GM19328 (cell line): Measurements from ENCODE around the gene CTSO.
"Not testable (repeated sequence)": the region's sequence is repeated elsewhere in the genome, so short reads cannot be mapped to it uniquely, and the experiment has no call there.

Source experiments
- ATAC-seq: cut with Tn5 transposase; IDR thresholded peaks from one replicate; pipeline ENCODE4 v1.9.1; 2021; ENCODE audit warnings: mild to moderate bottlenecking, moderate library complexity; ENCODE audit not compliant: unreplicated experiment

Gene CTSO

DNA sequence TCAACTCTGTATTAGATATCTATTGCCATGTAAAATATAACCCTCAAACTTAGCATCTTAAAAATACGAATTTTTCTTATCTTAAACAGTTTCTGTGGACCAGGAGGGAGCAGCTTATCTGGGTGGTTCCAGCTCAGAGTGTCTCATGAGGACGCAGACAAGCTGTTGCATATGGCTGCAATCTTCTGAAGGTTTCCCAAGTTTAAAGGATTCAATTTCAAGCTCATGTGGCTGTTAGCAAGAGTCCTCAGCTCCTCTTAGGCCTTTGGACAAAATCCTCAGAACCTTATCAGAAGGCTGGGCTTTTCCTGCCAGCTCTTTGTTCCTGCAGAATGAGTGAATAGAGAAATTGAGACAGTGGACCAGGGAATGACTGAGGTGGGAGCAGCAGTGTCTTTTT is 2.8 kb upstream of the CTSO start:
- ATAC-seq = no peak

DNA sequence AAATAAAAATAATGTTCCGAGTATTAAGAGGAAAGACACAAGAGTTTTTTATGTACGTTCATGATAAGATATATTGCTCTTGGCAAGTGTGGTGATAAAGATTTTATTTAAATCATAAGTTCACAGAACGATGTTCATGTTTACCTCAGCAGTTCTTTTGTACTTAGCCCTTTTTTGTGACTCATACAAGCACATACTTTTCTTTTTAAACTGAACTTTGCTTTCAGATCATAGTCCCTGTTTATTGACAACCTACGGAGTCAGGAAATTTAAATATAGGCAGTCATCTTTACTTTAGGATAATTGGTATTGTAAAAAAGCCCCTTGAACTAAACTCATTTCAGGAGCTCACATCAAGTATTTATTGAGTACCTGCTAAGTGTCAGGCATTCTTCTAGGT is 1.3 kb upstream of the CTSO start:
- ATAC-seq = no peak

DNA sequence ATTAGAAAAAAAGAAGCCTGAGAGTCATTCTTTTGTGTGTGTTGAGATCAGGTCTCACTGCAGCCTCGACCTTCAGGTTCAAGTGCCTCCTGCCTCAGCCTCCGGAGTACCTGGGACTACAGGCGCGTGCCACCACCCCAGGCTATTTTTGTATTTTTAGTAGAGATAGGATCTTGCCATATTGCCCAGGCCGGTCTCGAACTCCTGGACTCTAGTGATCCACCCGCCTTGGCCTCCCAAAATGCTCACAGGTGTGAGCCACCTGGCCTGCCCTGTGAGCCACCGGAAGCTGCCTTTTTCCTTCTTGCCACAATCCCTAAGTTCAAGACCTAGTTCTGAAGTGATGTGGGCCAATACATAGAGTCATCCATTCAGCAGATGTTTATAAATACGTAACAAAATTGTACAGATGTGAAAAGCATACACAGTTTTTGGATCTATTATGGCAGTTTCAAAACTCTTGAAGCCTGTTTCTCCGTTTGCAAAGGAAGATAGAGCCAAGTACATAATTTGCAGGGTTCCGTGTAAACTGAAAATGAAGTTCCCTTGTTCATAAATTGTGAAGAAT is 536 bp upstream of the CTSO start:
- ATAC-seq = no peak

DNA sequence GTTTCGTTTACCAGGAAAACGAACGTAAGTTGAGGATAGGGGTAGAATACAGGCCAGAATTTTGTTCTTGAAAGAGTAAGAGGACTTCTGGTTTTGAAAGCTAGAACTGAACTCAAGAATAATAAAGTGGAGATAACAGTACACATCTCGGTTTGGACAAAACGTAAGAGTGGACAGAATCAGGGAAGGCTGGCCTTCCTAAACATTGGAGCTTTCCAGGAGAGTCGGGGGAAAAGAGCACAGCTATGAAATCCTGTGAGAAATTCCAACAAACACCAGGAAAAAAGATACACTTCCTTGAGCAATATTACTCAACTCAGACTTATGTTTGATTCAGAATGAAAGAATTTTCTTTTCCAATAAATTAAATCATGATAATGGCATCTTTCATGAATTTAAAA is 1.2 kb downstream of the CTSO start:
- ATAC-seq = no peak

DNA sequence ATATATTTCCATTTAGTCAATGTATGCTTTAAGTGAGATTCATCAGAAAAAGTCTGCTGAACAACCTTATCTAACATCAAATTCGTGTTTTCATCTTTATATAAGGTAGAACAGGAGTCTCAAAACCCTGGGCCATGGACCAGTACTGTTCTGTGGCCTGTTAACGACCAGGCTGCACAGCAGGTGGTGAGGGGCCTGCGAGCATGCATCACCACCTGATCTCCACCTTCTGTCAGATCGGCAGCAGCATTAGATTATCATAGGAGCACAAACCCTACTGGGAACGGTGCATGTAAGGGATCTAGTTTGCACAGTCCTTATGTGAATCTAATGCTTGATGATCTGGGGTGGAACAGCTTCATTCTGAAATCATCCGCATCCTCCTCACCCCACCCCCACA is 3.2 kb downstream of the CTSO start:
- no peak for ATAC-seq

DNA sequence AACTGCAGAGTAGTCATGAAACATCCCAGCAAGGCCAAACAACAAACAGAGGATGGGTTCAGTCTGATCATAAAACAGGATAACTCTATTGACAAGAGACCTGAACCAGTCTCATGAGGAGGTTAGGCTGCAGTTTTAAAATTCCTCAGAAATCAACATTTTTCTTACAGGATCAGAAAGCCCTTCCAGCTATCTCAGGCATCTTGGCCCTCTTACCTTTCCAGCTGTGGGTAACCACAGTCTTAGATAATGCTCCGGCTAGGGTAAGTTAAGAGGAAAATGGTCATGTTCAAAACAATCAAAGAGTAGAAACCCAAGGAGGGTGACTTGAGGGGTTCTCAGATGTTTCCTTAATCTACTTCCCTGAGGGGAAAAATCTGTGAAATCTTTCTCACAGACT is 5.1 kb downstream of the CTSO start:
- no peak for ATAC-seq

DNA sequence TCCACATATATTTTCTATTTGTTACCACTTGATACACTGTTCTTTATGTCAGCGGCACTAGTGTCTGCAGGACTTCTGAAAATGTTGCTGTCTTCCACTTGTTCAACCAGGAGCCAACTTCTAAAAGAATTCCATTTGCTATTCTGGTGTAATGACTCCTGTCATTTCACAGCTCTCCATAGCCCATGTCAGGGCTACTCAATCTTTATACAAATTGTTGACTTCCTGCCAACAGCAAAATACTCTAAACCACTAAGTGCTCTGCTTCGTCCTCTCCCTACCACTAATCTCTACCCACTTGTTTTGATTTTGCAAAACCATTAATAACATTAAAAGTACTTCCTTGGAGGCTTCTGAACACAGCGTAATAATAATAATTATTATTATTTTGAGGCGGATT is 7.2 kb downstream of the CTSO start:
- no peak for ATAC-seq

DNA sequence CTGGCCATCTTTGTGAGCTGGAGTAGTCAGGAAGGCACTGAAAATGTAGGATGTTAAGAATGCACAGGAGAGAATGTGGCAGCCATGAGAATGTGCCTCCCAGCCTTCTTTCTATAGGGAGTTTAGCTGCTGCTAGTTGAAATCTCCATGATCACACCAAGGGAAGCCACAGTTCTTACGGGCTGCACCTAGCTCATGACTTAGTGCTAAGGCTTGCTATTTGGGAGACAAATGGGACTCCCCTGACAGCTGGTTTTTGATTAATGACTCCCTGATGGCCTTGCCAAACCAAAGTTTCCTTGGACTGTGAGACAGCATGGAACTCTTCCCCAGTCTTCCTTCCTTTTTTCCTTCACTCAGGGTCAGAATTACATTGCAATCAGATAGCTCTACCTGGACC is 9.2 kb downstream of the CTSO start:
- no peak for ATAC-seq

DNA sequence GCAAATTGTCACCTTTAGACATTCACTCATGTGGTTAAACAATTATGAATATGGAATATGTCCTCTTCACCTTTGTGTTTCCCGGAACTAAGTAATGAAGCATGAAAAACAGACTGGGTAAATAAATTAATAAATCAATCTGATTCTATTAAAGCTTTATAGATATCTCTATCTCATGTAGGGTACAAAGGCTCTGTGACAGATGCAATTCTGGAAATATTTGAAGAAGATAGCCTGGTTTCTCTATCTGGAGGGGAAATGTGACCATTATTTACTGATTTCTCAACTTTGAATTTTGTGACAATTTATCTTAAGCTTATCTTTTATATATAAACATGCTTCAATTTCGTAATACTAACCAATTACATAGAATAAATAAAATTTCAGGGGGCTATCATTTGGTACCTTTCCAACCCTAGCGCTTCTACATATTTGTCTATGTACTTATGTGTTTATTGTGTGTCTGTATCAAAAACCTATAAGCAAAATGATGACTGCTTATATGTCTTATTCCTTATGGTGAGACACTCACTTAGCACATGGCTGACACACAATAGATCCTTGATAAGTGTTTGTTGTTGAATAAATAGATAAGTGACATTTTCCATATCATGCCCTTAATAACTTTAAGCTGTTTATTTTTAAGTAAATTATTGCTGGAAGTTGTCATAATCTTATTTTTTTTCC is 9.9 kb downstream of the CTSO start:
- ATAC-seq = no peak

DNA sequence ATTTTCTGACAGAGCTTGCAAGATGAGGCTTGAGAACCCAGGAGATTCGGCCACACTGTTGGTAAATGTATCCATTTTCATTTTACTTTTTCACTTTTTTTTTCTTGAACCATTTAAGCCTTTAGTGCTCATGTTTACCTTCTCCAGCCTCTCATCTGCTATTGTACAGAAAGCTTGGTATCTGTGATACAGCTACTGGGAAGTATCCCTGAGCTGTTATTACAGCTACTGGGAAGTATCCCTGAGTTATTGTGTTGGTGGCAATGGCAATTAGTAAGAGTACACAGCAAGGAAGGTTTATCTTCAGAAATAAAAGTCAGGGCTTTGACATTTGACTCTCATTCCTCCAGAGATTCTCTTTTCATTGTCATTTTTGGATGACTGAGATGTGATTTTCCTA is 11.8 kb downstream of the CTSO start:
- no peak for ATAC-seq

DNA sequence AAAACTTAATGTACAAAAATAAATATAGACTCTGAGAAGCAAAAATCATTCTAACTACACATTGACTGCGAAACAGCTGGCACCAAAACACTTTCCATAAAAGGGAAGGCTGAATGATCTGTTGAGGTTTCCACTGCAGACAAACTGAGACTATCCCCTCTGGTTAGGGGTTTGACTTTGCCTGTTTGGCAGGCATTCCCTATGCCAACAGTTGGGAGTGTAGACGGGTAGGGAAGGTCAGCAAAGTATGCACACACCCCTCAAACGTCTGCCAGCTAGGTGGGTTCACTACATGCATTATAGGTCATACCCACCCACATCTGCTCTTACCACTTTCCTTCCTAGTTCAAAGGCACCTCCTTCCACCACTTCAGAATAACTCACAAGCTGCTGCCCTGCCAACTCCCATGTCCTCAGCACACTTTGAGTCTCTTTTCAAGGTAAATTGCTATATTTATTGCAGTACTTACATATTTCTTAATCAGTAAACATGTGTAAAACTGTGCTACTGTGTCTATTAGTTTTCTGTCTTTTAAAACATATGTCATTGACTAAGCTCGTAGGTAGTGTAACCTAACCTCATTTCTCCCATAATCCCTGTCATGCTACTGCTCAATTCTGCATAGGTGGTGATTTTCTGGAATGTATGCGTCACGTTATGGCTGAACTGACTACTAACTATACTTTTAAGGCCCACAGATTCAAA is 12.4 kb downstream of the CTSO start:
- ATAC-seq = no peak

DNA sequence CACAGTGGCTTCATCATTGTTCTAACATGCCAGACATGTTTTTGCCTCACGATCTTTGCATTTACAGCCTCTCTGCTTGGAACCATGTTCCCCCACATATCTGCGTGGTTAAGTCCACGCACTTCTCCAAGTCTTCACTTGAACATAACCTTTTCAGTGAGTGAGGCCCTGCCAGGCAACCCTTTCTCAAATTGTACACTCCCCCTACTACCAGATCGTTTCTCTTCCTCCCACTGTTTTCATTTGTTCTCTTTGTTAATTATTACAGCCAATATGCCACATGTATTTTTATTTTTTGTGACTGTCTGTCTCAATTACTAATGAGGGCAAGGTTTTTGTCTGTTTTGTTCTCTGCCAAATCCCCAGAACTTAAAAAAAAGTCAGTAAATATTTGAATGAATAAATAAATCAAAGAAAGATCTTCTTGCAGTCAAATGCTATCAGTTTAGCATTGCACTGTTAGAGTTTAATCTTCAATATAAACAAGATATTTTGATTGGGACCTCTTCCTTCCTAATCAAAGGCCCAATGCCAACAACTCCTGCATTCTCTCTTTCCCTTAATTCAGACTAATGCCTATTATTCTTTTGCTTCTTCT is 18.2 kb downstream of the CTSO start:
- no peak for ATAC-seq

DNA sequence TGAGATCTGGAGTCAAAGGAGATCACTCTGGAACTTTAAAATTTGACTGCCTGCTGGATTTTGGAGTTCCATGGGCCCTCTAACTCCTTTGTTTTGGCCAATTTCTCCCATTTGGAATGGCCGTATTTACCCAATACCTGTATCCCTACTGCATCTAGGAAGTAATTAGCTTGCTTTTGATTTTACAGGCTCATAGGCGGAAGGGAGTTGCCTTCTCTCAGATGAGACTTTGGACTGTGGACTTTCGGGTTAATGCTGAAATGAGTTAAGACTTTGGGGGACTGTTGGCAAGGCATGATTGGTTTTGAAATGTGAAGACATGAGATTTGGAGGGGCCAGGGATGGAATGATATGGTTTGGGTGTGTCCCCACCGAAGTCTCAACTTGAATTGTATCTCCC is 19.0 kb downstream of the CTSO start:
- ATAC-seq = not testable (repeated sequence)

DNA sequence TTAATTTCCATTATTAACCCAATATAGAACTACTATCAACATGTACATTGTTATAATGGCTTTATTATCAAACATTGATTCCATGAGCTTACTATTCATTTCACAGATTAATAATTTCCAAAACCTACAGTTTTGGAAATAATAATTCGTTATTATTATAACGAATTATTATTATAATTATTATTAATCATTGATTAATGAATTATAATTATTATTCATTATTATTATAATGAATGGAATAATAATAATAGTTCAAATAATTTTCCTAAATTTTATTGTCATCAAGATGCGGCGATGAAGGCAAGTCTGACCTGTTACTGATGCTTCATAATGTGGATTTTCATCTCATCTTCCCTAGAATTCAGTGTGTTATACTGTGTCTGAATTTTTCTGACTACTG is 22.0 kb downstream of the CTSO start:
- ATAC-seq = no peak

DNA sequence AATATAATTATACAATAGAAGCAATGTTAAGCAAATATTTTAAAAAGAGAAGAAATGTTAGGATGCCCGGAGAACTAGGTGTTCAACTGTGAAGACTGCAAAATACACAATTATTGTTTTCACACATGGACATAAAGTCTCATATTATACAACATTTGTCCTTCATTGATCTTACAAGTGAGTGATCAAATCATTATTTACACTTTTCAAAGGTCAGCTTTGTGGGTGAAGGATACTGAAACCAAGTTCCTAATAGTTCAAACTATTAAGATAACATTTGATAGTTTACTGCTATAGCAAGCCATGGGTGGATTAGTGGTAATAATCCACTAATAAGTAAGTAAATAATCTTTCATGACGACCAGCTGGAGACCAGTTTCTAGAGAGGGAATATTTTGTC is 23.3 kb downstream of the CTSO start:
- ATAC-seq = no peak

DNA sequence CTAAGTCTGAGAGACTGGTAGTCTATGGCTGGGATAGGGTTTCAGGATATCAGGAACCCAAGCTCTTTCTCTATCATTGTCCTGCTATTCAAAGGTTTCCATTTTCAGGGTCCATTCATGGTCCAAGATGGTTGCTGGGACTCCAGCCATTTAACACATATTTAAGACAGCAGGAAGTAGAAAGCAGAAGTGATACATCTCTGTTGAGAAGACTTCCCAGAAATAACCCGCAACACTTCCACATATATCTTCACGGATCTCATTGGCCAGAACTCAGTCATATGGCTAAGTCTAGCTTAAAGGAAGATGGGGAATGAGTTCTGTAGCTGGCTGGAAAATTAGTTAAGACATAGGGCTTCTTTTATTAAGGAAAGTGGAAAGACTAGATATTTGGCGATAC is 23.8 kb downstream of the CTSO start:
- no peak for ATAC-seq

DNA sequence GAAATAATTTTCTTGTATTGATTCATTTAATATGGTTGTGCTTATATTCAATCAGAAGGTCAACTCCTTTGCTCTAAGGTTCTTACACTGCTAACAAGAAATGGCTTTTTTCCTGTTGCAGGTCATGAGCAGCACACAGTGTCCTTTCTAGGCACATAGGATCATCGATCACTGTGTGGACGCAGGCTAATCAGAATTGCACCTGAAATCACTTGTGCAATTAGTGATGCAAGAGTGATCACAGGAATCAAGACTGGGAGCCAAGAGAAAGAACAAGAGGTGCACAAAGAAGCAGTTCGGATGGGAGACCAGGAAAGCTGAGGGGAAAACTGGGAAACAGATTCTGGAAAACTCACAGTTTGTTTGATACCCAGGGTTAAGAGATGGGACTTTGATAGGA is 29.0 kb downstream of the CTSO start:
- no peak for ATAC-seq

DNA sequence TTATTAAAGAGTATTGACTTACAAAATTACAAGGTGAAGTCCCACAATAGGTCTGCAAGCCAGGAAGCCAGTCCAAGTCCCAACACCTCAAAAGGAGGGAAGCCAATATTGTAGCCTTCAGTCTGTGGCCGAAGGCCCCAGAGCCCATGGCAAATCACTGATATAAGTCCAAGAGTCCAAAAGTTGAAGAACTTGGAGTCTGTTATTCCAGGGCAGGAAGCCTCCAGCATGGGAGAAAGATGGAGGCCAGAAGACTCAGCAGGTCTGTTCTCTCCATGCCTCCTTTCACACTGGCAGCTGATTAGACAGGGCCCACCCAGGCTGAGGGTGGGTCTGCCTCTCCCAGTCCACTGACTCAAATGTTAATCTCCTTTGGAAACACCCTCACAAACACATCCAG is 32.1 kb downstream of the CTSO start:
- ATAC-seq = no peak

DNA sequence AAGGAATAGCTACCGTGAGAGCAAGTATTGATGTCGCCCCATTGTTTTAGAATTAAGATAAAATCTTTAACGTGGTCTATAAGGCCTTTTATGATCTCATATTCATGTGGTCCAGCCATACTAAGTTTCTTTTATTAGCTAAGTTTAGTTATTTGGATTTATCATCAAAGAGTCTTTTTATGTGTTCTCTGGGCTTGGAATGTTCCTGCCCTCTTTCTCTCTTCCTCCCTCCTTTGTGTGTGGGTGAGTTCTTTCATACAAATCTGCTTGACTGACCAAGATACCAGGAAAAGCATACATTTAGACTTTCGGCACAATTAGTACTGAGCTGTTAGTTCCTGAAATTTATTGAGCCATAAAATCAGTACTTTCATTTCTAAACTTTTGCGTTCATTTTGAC is 38.9 kb downstream of the CTSO start:
- ATAC-seq = no peak

DNA sequence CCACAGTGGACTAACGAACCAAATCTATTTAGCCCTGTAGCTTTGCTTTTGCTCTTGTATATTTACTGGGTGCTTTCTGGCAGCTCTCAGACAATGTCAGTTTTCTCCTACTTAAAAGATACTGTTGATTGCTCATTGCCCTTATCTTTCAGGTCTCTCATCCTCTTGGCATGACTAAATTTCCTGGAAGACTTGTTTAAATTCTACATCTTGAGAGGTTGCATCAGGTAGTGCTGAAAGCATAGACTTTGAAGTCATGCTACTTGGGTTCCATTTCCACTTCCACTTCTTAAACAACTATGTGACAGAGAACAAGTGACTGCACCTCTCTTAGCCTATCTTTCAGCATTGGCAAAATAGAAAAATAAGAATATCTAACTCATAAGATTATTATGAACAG is 41.8 kb downstream of the CTSO start:
- no peak for ATAC-seq

DNA sequence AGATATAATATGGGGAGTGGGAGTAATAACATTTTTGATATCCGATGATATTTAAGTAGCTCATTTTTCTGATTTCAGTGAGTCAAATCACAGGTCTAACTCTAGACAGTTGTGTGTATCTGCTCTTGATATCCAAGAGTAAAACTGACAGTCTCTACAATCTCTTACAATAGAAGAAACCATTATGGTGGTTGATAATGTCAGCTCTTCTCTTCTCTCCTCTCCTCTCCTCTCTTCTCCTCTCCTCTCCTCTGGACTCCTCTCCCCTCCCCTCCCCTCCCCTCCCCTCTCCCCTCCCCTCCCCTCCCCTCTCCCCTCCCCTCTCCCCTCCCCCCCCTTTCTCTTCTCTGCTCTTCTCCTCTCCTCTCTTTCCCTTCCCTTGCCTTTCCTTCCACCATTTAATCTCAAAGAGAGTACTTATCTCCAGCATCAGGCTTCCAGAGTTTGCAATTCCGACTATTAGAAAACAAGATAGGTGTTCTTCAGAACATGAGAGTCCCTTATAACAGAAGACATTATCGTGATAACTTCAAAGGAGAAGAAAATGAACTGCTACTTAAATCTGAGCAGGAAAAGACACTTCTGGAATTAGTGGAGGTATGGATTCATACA is 43.9 kb downstream of the CTSO start:
- no peak for ATAC-seq
